K562 (cell line): Measurements from ENCODE around the gene ATXN3. TPM values are rescaled to one million over a fixed set of nuclear protein-coding genes. Genes with fewer than 3 reads are reported as not detected.

Experiments
- ARID1B ChIP-seq: fragments of 450-650 bp; IDR thresholded peaks from 2 replicates; pipeline ENCODE4 v1.6.1; 2016; ENCODE audit warnings: antibody characterized with exemption, mild to moderate bottlenecking, inconsistent platforms
- DNMT1 ChIP-seq: fragments of 450-650 bp; IDR thresholded peaks from 2 replicates; pipeline ENCODE4 v1.6.1; 2016; ENCODE audit warnings: antibody characterized with exemption, mild to moderate bottlenecking
- FOXA1 ChIP-seq: fragments of 450-650 bp; IDR thresholded peaks from 2 replicates; pipeline ENCODE4 v1.6.1; 2016; ENCODE audit warnings: mild to moderate bottlenecking, borderline replicate concordance
- HDAC3 ChIP-seq: fragments of 450-650 bp; IDR thresholded peaks from 2 replicates; pipeline ENCODE4 v1.6.1; 2018; ENCODE audit warnings: borderline replicate concordance, mild to moderate bottlenecking, moderate library complexity; ENCODE audit not compliant: partially characterized antibody
- IFI16 ChIP-seq: fragments of 250-450 bp; sonication (Bioruptor Pico); IDR thresholded peaks from 2 replicates; pipeline ENCODE4 v2.1.2; 2022; ENCODE audit warnings: mild to moderate bottlenecking, inconsistent platforms
- KAT7 ChIP-seq: sonication (generic); formaldehyde crosslinking; IDR thresholded peaks from 2 replicates; pipeline ENCODE4 v1.8.0; 2022; ENCODE audit warnings: missing genetic modification reagents, mild to moderate bottlenecking, borderline replicate concordance
- SAP30 ChIP-seq: fragments of 200-600 bp; sonication (generic); IDR thresholded peaks from 2 replicates; pipeline ENCODE4 v1.6.1; 2012; ENCODE audit warnings: borderline replicate concordance, low read depth, mild to moderate bottlenecking, moderate library complexity, low read length, control low read depth, inconsistent platforms; ENCODE audit not compliant: insufficient read depth, poor library complexity, severe bottlenecking
- SIX5 ChIP-seq, 2 experiments: IDR thresholded peaks; 2 replicates each; pipeline ENCODE4 v1.6.1; 2011; ENCODE audit warnings: low read length in 2 of 2, borderline replicate concordance in 1 of 2, low read depth in 1 of 2, mild to moderate bottlenecking in 1 of 2, moderate library complexity in 1 of 2; ENCODE audit not compliant: insufficient read depth in 1 of 2
- U2AF1 ChIP-seq: fragments of 200-400 bp; formaldehyde crosslinking; optimal IDR thresholded peaks from 2 replicates; pipeline ENCODE3; 2017; ENCODE audit warnings: mild to moderate bottlenecking, low read depth, low read length, moderate library complexity
- ZNF12 ChIP-seq: sonication (generic); formaldehyde crosslinking; IDR thresholded peaks from 2 replicates; pipeline ENCODE4 v1.4.0; 2020; ENCODE audit warnings: mild to moderate bottlenecking, missing genetic modification reagents
- ZNF143 ChIP-seq: sonication (generic); formaldehyde crosslinking; IDR thresholded peaks from 2 replicates; pipeline ENCODE4 v1.9.0; 2022; ENCODE audit warnings: mild to moderate bottlenecking, missing genetic modification reagents
- ZNF347 ChIP-seq: fragments of 450-650 bp; formaldehyde crosslinking; IDR thresholded peaks from 2 replicates; pipeline ENCODE4 v1.4.0; 2020; ENCODE audit warnings: low read depth, mild to moderate bottlenecking, moderate library complexity
- polyA plus RNA-seq, 8 experiments: library from polyadenylated mRNA; depleted of rRNA in 4 of 8; stranded (reverse) in 5 of 8; unstranded in 3 of 8; fragments of >200 nt; fragmentation: Nextera tagmentation in 2 of 8; fragmentation: Illumina TruSeq in 1 of 8; extraction: Ambion mirVana in 2 of 8; extraction: Trizol in 1 of 8; gene quantifications; 2 replicates each; pipeline versions ENCODE4 v1.2.1 to v1.2.3, GENCODE V29; 2011 to 2014; ENCODE audit warnings: inconsistent platforms in 1 of 8, missing spikeins in 1 of 8
- total RNA-seq, 7 experiments: library from RNA; depleted of rRNA in 6 of 7; stranded (reverse); fragments of >200 nt in 6 of 7; fragmentation: Illumina TruSeq in 2 of 7; extraction: Trizol in 2 of 7; gene quantifications; 2 replicates each; pipeline versions ENCODE4 v1.2.1 to v1.2.3, GENCODE V29; 2011 to 2021; ENCODE audit warnings: low replicate concordance in 1 of 7
- TF ChIP-seq, protein P1 (sequence below): sonication (generic); formaldehyde crosslinking; IDR thresholded peaks from 2 replicates; pipeline ENCODE4 v1.8.1; 2022; ENCODE audit warnings: missing genetic modification reagents
- TF ChIP-seq, protein P2 (sequence below), 2 experiments: fragments of 450-650 bp in 1 of 2; sonication (generic) in 1 of 2; formaldehyde crosslinking in 1 of 2; IDR thresholded peaks; 2 replicates each; pipeline versions ENCODE4 v1.7.1 to v1.9.0; 2016 to 2022; ENCODE audit warnings: inconsistent platforms in 1 of 2, mild to moderate bottlenecking in 1 of 2, missing genetic modification reagents in 1 of 2
- TF ChIP-seq, protein P3 (sequence below): fragments of 250-450 bp; sonication (Bioruptor Pico); IDR thresholded peaks from 2 replicates; pipeline ENCODE4 v1.5.0; 2020; ENCODE audit warnings: mild to moderate bottlenecking

Gene ATXN3
- total and polyA plus RNA-seq, 9 of the 15 experiments (the other 6 are each of a cell fraction or from before 2014, with no cell fraction given): 11.3 to 25.0 (median 14.6) TPM

DNA sequence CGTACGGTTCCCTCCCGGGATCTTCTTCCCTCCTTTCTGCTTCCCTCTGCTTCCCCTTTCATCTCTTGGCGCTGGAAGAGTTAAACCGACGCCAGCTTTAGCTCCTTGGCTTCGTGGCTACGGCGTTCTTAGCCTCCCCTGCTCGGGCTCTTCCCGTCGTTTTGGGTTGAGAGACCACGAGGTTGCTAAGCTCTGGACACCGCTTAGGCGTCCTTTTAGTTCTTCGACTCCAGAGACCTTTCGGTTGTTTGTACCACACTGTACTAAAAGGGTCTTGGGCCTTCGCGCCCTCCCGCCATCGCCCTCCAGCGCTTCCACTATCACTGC lies 15.9 kb upstream of the ATXN3 start (continued):
- TF ChIP-seq ARID1B (no peak), DNMT1 (no peak), ZNF347 (CRISPR knock-in tag) (no peak), ZNF143 (CRISPR knock-in tag) (no peak), HDAC3 (no peak), FOXA1 (no peak), IFI16 (CRISPR knock-in tag) (no peak), SAP30 (peak; percentile 44), ZNF12 (CRISPR knock-in tag) (no peak), U2AF1 (no peak), KAT7 (CRISPR knock-in tag) (no peak), SIX5 (IDR thresholded peaks at IDR 0.05; ENCODE audit: borderline replicate concordance in 1 of 2, insufficient read depth in 1 of 2, low read depth in 1 of 2, low read length in 2 of 2) (0 out of 4 replicates have a peak, but pooled peaks of 1 of the 2 experiments have one; percentile 7)
- TF ChIP-seq, protein P1, sequence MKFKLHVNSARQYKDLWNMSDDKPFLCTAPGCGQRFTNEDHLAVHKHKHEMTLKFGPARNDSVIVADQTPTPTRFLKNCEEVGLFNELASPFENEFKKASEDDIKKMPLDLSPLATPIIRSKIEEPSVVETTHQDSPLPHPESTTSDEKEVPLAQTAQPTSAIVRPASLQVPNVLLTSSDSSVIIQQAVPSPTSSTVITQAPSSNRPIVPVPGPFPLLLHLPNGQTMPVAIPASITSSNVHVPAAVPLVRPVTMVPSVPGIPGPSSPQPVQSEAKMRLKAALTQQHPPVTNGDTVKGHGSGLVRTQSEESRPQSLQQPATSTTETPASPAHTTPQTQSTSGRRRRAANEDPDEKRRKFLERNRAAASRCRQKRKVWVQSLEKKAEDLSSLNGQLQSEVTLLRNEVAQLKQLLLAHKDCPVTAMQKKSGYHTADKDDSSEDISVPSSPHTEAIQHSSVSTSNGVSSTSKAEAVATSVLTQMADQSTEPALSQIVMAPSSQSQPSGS (CRISPR knock-in tag): no peak
- TF ChIP-seq, protein P2, sequence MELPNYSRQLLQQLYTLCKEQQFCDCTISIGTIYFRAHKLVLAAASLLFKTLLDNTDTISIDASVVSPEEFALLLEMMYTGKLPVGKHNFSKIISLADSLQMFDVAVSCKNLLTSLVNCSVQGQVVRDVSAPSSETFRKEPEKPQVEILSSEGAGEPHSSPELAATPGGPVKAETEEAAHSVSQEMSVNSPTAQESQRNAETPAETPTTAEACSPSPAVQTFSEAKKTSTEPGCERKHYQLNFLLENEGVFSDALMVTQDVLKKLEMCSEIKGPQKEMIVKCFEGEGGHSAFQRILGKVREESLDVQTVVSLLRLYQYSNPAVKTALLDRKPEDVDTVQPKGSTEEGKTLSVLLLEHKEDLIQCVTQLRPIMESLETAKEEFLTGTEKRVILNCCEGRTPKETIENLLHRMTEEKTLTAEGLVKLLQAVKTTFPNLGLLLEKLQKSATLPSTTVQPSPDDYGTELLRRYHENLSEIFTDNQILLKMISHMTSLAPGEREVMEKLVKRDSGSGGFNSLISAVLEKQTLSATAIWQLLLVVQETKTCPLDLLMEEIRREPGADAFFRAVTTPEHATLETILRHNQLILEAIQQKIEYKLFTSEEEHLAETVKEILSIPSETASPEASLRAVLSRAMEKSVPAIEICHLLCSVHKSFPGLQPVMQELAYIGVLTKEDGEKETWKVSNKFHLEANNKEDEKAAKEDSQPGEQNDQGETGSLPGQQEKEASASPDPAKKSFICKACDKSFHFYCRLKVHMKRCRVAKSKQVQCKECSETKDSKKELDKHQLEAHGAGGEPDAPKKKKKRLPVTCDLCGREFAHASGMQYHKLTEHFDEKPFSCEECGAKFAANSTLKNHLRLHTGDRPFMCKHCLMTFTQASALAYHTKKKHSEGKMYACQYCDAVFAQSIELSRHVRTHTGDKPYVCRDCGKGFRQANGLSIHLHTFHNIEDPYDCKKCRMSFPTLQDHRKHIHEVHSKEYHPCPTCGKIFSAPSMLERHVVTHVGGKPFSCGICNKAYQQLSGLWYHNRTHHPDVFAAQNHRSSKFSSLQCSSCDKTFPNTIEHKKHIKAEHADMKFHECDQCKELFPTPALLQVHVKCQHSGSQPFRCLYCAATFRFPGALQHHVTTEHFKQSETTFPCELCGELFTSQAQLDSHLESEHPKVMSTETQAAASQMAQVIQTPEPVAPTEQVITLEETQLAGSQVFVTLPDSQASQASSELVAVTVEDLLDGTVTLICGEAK (IDR thresholded peaks at IDR 0.05): no peak
- TF ChIP-seq, protein P2 (CRISPR knock-in tag; IDR thresholded peaks at IDR 0.05): no peak
- TF ChIP-seq, protein P3, sequence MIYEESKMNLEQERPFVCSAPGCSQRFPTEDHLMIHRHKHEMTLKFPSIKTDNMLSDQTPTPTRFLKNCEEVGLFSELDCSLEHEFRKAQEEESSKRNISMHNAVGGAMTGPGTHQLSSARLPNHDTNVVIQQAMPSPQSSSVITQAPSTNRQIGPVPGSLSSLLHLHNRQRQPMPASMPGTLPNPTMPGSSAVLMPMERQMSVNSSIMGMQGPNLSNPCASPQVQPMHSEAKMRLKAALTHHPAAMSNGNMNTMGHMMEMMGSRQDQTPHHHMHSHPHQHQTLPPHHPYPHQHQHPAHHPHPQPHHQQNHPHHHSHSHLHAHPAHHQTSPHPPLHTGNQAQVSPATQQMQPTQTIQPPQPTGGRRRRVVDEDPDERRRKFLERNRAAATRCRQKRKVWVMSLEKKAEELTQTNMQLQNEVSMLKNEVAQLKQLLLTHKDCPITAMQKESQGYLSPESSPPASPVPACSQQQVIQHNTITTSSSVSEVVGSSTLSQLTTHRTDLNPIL: no peak
